ENCODE data around the gene OR52W1.
"Not testable (repeated sequence)": the region's sequence is repeated elsewhere in the genome, so short reads cannot be mapped to it uniquely, and the experiment has no call there.

OR52W1 gene

GRCh38 chr11:6238902-6239301, 39.9 kb downstream of the OR52W1 start, which contains the start of gene CNGA4:
Gene CNGA4 (plus strand): TSS chr11:6239089. CDS start chr11:6239207, 118 bp downstream.
- TF ChIP-seq, protein P1, sequence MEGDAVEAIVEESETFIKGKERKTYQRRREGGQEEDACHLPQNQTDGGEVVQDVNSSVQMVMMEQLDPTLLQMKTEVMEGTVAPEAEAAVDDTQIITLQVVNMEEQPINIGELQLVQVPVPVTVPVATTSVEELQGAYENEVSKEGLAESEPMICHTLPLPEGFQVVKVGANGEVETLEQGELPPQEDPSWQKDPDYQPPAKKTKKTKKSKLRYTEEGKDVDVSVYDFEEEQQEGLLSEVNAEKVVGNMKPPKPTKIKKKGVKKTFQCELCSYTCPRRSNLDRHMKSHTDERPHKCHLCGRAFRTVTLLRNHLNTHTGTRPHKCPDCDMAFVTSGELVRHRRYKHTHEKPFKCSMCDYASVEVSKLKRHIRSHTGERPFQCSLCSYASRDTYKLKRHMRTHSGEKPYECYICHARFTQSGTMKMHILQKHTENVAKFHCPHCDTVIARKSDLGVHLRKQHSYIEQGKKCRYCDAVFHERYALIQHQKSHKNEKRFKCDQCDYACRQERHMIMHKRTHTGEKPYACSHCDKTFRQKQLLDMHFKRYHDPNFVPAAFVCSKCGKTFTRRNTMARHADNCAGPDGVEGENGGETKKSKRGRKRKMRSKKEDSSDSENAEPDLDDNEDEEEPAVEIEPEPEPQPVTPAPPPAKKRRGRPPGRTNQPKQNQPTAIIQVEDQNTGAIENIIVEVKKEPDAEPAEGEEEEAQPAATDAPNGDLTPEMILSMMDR (IDR thresholded peaks at IDR 0.05; ENCODE audit: borderline replicate concordance, insufficient read depth, low read depth, low read length), result no peak

GRCh38 chr11:6240139-6240538, 41.1 kb downstream of the OR52W1 start:
- no peak overlapping the region for H3K4me3 ChIP-seq (ENCODE audit: low read depth, low read length)
- TF ChIP-seq, protein P1 (IDR thresholded peaks at IDR 0.05; ENCODE audit: borderline replicate concordance, insufficient read depth, low read depth, low read length), result no peak

More at GRCh38 chr11:6238902-6239301, 39.9 kb downstream of the OR52W1 start, which contains the start of gene CNGA4:
- H3K4me3 ChIP-seq (ENCODE audit: low read depth, low read length), result no peak within 1 kb of the TSS

DNA sequence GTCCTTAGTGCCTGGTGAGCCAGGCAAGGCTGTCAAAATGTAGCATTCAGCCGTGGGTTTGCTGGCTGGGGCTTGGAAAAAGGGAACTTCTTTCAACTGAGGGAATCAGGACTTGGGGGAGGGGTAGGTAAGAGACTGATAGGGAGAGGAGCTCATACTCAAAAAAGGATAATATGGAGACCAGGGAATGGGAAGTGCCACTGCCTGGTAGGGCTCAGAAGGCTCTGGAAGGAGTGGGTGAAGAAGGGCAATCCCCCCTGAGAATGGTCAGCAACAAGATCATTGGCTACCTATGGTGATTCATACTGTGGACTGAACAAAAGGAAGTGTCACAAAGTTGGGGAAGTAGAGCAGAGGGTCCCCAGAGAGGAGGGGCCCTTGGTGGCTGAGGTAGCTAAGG, 41.8 kb downstream of the OR52W1 start:
- H3K4me3 ChIP-seq (ENCODE audit: low read depth, low read length), result no peak overlapping the region
- TF ChIP-seq, protein P1 (IDR thresholded peaks at IDR 0.05; ENCODE audit: borderline replicate concordance, insufficient read depth, low read depth, low read length), result no peak

DNA sequence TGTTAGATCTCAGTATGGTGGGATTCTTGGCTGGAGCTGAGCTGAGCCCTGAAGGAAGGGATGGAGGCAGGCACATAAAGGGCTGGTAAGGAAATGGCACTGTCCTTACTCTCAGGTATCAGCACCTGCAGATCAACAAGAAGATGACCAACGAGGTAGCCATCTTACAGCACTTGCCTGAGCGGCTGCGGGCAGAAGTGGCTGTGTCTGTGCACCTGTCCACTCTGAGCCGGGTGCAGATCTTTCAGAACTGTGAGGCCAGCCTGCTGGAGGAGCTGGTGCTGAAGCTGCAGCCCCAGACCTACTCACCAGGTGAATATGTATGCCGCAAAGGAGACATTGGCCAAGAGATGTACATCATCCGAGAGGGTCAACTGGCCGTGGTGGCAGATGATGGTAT, 42.3 kb downstream of the OR52W1 start:
- no peak overlapping the region for H3K4me3 ChIP-seq (ENCODE audit: low read depth, low read length)
- TF ChIP-seq, protein P1 (IDR thresholded peaks at IDR 0.05; ENCODE audit: borderline replicate concordance, insufficient read depth, low read depth, low read length), result no peak

GRCh38 chr11:6245536-6245935, 46.5 kb downstream of the OR52W1 start:
- TF ChIP-seq, protein P1 (IDR thresholded peaks at IDR 0.05; ENCODE audit: borderline replicate concordance, insufficient read depth, low read depth, low read length), result no peak
- H3K4me3 ChIP-seq (ENCODE audit: low read depth, low read length), result no peak overlapping the region

- TF ChIP-seq, protein P1 (IDR thresholded peaks at IDR 0.05; ENCODE audit: borderline replicate concordance, insufficient read depth, low read depth, low read length), result no peak
- no peak overlapping the region for H3K4me3 ChIP-seq (ENCODE audit: low read depth, low read length)
Measured at GRCh38 chr11:6248248-6248647, 49.2 kb downstream of the OR52W1 start.

DNA sequence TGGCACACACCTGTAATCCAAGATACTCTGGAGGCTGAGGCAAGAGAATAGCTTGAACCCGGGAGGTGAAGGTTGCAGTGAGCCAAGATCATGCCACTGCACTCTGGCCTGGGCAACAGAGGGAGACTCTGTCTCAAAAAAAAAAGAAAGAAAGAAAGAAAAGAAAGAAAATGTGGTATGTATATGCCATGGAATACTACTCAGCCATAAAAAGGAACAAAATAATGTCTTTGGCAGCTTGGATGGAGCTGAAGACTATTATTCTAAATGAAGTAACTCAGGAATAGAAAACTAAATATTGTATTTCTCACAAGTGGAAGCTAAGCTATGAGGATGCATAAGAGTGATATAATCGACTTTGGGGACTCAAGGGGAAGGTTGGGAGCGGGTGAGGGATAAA, 49.9 kb downstream of the OR52W1 start:
- H3K4me3 ChIP-seq (ENCODE audit: low read depth, low read length), result not testable (repeated sequence)
